ENCODE measurements around the gene C19orf33. TPM values are rescaled to one million over a fixed set of nuclear protein-coding genes. Genes with fewer than 3 reads are reported as not detected.
A peak's percentile ranks its signal among the peaks of the same experiment; 100 is the strongest.

The C19orf33 gene
- total and polyA plus RNA-seq, 5 donors from 2014 or later, result not detected

DNA sequence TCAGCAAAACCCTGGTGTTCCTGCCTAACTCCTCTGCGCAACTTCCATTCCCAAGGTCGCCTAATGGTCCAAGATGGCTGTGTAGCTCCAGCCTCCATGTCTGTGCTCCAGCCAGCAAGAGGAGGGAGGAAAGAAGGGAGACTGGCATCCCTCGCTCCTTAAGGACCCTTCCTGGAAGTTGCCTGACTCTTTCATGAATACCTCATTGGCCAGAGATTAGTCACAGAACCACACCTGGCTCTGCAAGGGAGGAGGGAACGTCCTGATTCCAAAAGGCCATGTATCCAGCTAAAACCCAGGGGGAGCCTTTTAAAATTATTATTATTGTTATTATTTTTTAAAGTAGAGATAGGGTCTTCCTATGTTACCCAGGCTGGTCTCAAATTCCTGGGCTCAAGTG, 20.4 kb downstream of the C19orf33 start:
- DNase-seq (no peak), ATAC-seq (ENCODE audit: low read depth in 2 of 2) (no peak)
- peaks cover 22% of the 10 kb centered on the region for H3K36me3 ChIP-seq (ENCODE audit: control insufficient read depth, insufficient read depth, low read length)
- H3K27ac Mint-ChIP-seq, result no peak overlapping the region
- no peak overlapping the region for H3K4me3 Mint-ChIP-seq
- H3K9me3 Mint-ChIP-seq, result no peaks in the 10 kb centered on the region
- H3K4me3 ChIP-seq (ENCODE audit: low read depth, low read length), result no peak overlapping the region
- H3K4me1 Mint-ChIP-seq, result peaks cover 12 to 29% (median 21%) of the 10 kb centered on the region in 4 donors
- H3K27me3 Mint-ChIP-seq, result no peaks in the 10 kb centered on the region
- no peaks in the 10 kb centered on the region for H3K27me3 ChIP-seq (ENCODE audit: control insufficient read depth, insufficient read depth, low read length)
- H3K36me3 Mint-ChIP-seq, result peaks cover 30% of the 10 kb centered on the region
- peaks cover 24% of the 10 kb centered on the region for H3K4me1 ChIP-seq (ENCODE audit: control insufficient read depth, insufficient read depth, low read length, poor library complexity, severe bottlenecking)
- H3K9me3 ChIP-seq (ENCODE audit: control insufficient read depth in 2 of 2, low read length in 2 of 2), result no peaks in the 10 kb centered on the region
- no peak overlapping the region for H3K27ac ChIP-seq (ENCODE audit: insufficient read depth, low read length, poor library complexity, severe bottlenecking)

DNA sequence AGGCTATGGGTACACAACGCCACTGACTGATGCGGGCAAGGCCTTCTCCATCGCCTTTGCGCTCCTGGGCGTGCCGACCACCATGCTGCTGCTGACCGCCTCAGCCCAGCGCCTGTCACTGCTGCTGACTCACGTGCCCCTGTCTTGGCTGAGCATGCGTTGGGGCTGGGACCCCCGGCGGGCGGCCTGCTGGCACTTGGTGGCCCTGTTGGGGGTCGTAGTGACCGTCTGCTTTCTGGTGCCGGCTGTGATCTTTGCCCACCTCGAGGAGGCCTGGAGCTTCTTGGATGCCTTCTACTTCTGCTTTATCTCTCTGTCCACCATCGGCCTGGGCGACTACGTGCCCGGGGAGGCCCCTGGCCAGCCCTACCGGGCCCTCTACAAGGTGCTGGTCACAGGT, 22.5 kb downstream of the C19orf33 start:
- Histone ChIP-seq H3K9me3 (ENCODE audit: control insufficient read depth in 2 of 2, low read length in 2 of 2) (no peaks in the 10 kb centered on the region), H3K27ac (ENCODE audit: insufficient read depth, low read length, poor library complexity, severe bottlenecking) (no peak overlapping the region), H3K4me3 (ENCODE audit: low read depth, low read length) (no peak overlapping the region), H3K4me1 (ENCODE audit: control insufficient read depth, insufficient read depth, low read length, poor library complexity, severe bottlenecking) (peaks cover 3% of the 10 kb centered on the region), H3K36me3 (ENCODE audit: control insufficient read depth, insufficient read depth, low read length) (peaks cover 22% of the 10 kb centered on the region), H3K27me3 (ENCODE audit: control insufficient read depth, insufficient read depth, low read length) (no peaks in the 10 kb centered on the region)
- no peak for DNase-seq
- no peak overlapping the region for H3K4me3 Mint-ChIP-seq
- H3K27me3 Mint-ChIP-seq, result no peaks in the 10 kb centered on the region
- no peaks in the 10 kb centered on the region for H3K9me3 Mint-ChIP-seq
- H3K27ac Mint-ChIP-seq, result peak overlapping the region in 1 of 3 donors; percentile 63
- H3K36me3 Mint-ChIP-seq, result peaks cover 33% of the 10 kb centered on the region
- H3K4me1 Mint-ChIP-seq, result peaks cover 9 to 13% (median 12%) of the 10 kb centered on the region in 4 donors
- ATAC-seq (ENCODE audit: low read depth in 2 of 2), result no peak

DNA sequence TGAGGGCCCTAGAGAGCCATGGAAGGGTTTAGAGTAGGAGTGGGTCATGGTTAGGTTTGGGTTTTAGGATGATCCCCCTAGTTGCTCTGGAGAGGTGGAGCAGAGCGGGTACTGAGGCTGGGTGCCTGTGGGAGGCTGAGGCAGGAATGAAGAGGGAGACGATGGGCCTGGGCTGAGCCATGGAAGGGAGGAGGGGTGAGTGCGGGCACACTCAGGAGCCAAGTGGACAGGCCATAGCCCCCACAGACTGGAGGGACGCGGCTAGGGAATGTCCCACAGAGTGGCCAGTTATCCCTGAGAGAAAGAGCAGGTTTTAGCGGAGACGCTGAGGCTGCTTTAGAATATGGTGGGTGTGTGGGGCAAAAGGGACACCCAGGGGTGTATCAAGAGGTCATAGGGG, 25.6 kb downstream of the C19orf33 start:
- H3K27ac ChIP-seq (ENCODE audit: insufficient read depth, low read length, poor library complexity, severe bottlenecking), result no peak overlapping the region
- ATAC-seq (ENCODE audit: low read depth in 2 of 2) (no peak), DNase-seq (no peak)
- no peaks in the 10 kb centered on the region for H3K9me3 ChIP-seq (ENCODE audit: control insufficient read depth in 2 of 2, low read length in 2 of 2)
- no peaks in the 10 kb centered on the region for H3K27me3 ChIP-seq (ENCODE audit: control insufficient read depth, insufficient read depth, low read length)
- no peak overlapping the region for H3K4me3 ChIP-seq (ENCODE audit: low read depth, low read length)
- peaks cover 22% of the 10 kb centered on the region for H3K36me3 ChIP-seq (ENCODE audit: control insufficient read depth, insufficient read depth, low read length)
- Mint-ChIP-seq H3K4me3 (no peak overlapping the region), H3K9me3 (no peaks in the 10 kb centered on the region), H3K4me1 (peaks cover 0 to 5% (median 1%) of the 10 kb centered on the region in 4 donors), H3K27ac (peak overlapping the region in 1 of 3 donors; percentile 18), H3K36me3 (peaks cover 28% of the 10 kb centered on the region), H3K27me3 (no peaks in the 10 kb centered on the region)
- H3K4me1 ChIP-seq (ENCODE audit: control insufficient read depth, insufficient read depth, low read length, poor library complexity, severe bottlenecking), result no peaks in the 10 kb centered on the region

DNA sequence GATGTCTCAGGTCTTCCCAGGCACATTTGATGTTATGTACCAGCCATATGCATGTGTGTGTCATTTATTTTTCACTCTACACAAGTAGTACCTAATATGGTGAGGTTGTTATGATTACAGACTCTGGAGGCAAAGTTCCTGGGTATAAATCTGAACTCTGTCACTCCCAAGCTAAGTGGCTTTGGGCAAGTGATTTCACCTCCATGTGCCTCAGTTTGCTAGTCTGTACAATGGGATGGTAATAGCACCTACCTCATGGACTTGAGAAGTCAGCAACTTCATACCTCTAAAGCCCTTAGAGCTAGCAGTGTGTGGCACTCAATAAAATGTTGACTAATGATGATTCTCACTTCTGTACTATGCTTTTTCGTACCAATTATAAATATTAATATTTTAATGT, 27.7 kb downstream of the C19orf33 start:
- Mint-ChIP-seq H3K9me3 (no peaks in the 10 kb centered on the region), H3K27ac (no peak overlapping the region), H3K4me1 (peaks cover 0 to 9% (median 4%) of the 10 kb centered on the region in 4 donors), H3K36me3 (peaks cover 20% of the 10 kb centered on the region), H3K27me3 (no peaks in the 10 kb centered on the region), H3K4me3 (no peak overlapping the region)
- DNase-seq (no peak), ATAC-seq (ENCODE audit: low read depth in 2 of 2) (no peak)
- Histone ChIP-seq H3K27ac (ENCODE audit: insufficient read depth, low read length, poor library complexity, severe bottlenecking) (no peak overlapping the region), H3K36me3 (ENCODE audit: control insufficient read depth, insufficient read depth, low read length) (peaks cover 16% of the 10 kb centered on the region), H3K4me1 (ENCODE audit: control insufficient read depth, insufficient read depth, low read length, poor library complexity, severe bottlenecking) (peaks cover 4% of the 10 kb centered on the region), H3K9me3 (ENCODE audit: control insufficient read depth in 2 of 2, low read length in 2 of 2) (no peaks in the 10 kb centered on the region), H3K4me3 (ENCODE audit: low read depth, low read length) (no peak overlapping the region), H3K27me3 (ENCODE audit: control insufficient read depth, insufficient read depth, low read length) (no peaks in the 10 kb centered on the region)

DNA sequence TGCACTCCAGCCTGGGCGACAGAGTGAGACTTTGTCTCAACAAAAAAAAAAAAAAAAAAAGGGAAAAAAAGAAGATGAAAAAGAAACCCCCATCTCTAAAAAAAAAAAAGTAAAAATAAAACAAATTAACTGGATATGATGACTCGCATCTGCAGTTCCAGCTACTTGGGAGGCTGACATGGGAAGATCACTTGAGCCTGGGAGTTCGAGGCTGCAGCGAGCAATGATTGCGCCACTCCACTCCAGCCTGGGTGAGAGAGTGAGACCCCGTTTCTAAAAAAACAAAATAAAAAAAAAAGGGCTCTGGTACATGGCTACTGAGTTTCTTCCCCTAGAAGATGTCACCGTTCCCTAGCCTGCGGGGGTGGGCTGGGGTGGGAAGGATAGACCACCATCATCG, 29.2 kb downstream of the C19orf33 start:
- no peak for ATAC-seq (ENCODE audit: low read depth in 2 of 2)
- Histone ChIP-seq H3K36me3 (ENCODE audit: control insufficient read depth, insufficient read depth, low read length) (peaks cover 1% of the 10 kb centered on the region), H3K4me3 (ENCODE audit: low read depth, low read length) (no peak overlapping the region), H3K9me3 (ENCODE audit: control insufficient read depth in 2 of 2, low read length in 2 of 2) (no peaks in the 10 kb centered on the region), H3K27ac (ENCODE audit: insufficient read depth, low read length, poor library complexity, severe bottlenecking) (no peak overlapping the region), H3K4me1 (ENCODE audit: control insufficient read depth, insufficient read depth, low read length, poor library complexity, severe bottlenecking) (peaks cover 14% of the 10 kb centered on the region), H3K27me3 (ENCODE audit: control insufficient read depth, insufficient read depth, low read length) (no peaks in the 10 kb centered on the region)
- peaks cover 11% of the 10 kb centered on the region for H3K36me3 Mint-ChIP-seq
- H3K9me3 Mint-ChIP-seq, result no peaks in the 10 kb centered on the region
- H3K27me3 Mint-ChIP-seq, result no peaks in the 10 kb centered on the region
- peaks cover 0 to 17% (median 4%) of the 10 kb centered on the region in 4 donors for H3K4me1 Mint-ChIP-seq
- DNase-seq, result no peak
- no peak overlapping the region for H3K4me3 Mint-ChIP-seq
- no peak overlapping the region for H3K27ac Mint-ChIP-seq

DNA sequence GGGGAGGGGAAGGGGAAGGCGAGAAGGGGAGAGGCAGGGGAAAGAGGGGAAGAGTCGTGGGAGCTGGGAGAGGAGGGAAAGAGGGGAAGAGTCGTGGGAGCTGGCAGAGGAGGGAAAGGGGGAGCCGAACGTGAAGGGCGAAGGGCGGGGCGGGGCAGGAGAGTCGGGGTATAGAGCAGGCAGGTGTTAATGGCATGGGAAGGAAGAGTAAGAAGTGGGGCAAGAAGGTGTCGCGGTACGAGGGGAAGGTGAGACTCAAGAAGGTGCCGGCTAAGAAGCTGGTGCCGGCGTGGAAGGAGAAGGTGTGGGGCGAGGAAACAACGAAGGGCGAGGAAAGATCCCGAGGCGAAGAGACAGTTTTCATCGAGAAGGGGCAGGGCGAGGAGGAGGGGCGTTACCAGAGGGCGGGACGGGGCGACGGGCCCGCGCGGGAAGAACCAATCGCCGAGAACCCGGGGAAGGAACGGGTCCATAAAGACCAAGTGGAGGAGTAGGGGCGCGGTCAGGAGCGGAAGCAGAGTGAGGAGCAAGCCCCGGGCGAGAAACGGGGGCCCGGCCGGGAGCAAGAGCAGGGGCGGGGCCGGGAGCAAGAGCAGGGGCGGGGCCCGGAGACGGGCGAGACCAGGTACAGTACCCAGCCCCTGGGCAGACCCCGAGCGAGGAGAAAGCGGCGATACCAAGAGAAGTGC, 32.0 kb downstream of the C19orf33 start:
- peaks cover 14% of the 10 kb centered on the region for H3K4me1 ChIP-seq (ENCODE audit: control insufficient read depth, insufficient read depth, low read length, poor library complexity, severe bottlenecking)
- DNase-seq (peak; percentile 91 to 97 (median 93)), ATAC-seq (ENCODE audit: low read depth in 2 of 2) (peak; percentile 62 to 69)
- no peaks in the 10 kb centered on the region for H3K27me3 ChIP-seq (ENCODE audit: control insufficient read depth, insufficient read depth, low read length)
- H3K36me3 ChIP-seq (ENCODE audit: control insufficient read depth, insufficient read depth, low read length), result no peaks in the 10 kb centered on the region
- no peaks in the 10 kb centered on the region for H3K36me3 Mint-ChIP-seq
- H3K4me3 Mint-ChIP-seq, result peak overlapping the region; percentile 94 to 98 (median 96)
- H3K27ac ChIP-seq (ENCODE audit: insufficient read depth, low read length, poor library complexity, severe bottlenecking), result peak overlapping the region; percentile 96
- H3K9me3 ChIP-seq (ENCODE audit: control insufficient read depth in 2 of 2, low read length in 2 of 2), result no peaks in the 10 kb centered on the region
- no peaks in the 10 kb centered on the region for H3K9me3 Mint-ChIP-seq
- H3K4me1 Mint-ChIP-seq, result peaks cover 0 to 28% (median 6%) of the 10 kb centered on the region in 4 donors
- peak overlapping the region; percentile 95 to 100 (median 98) for H3K27ac Mint-ChIP-seq
- no peaks in the 10 kb centered on the region for H3K27me3 Mint-ChIP-seq
- H3K4me3 ChIP-seq (ENCODE audit: low read depth, low read length), result peak overlapping the region; percentile 77

DNA sequence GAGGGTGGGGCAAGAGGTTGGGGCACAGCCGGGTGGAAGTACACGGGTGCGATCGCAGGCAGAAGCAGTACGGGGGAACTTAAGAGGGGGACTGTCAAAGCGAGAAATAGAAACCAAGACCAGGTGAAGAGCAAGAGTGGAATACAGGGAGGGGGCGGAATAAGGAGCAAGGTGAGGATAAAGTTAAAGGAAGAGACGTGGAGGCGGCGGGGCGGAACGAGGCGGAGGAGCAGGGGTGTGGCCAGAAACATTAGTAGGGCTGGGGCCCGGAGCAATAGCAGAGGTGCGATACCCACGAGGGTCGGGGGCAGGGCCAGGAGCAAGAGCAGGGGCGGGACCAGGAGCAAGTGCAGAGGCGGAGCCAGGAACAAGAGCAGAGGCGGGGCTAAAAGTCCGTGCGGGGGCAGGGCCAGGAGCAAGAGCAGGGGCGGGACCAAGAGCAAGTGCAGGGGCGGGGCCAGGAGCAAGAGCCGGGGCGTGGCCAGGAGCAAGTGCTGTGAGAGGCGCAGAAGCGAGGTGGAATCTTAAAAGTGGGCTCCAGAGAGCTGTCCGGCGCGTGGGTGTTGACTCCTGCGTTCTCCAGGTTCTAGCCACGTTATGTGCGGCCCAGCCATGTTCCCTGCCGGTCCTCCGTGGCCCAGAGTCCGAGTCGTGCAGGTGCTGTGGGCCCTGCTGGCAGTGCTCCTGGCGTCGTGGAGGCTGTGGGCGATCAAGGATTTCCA, 32.7 kb downstream of the C19orf33 start:
- Histone ChIP-seq H3K9me3 (ENCODE audit: control insufficient read depth in 2 of 2, low read length in 2 of 2) (no peaks in the 10 kb centered on the region), H3K27ac (ENCODE audit: insufficient read depth, low read length, poor library complexity, severe bottlenecking) (peak overlapping the region; percentile 96), H3K4me1 (ENCODE audit: control insufficient read depth, insufficient read depth, low read length, poor library complexity, severe bottlenecking) (peaks cover 14% of the 10 kb centered on the region), H3K4me3 (ENCODE audit: low read depth, low read length) (peak overlapping the region; percentile 77), H3K27me3 (ENCODE audit: control insufficient read depth, insufficient read depth, low read length) (no peaks in the 10 kb centered on the region), H3K36me3 (ENCODE audit: control insufficient read depth, insufficient read depth, low read length) (no peaks in the 10 kb centered on the region)
- Mint-ChIP-seq H3K36me3 (no peaks in the 10 kb centered on the region), H3K9me3 (no peaks in the 10 kb centered on the region), H3K27ac (peak overlapping the region; percentile 93 to 100 (median 98)), H3K4me1 (peaks cover 0 to 28% (median 6%) of the 10 kb centered on the region in 4 donors), H3K27me3 (no peaks in the 10 kb centered on the region), H3K4me3 (peak overlapping the region; percentile 94 to 98 (median 96))
- ATAC-seq (ENCODE audit: low read depth in 2 of 2) (peak; percentile 61 to 66), DNase-seq (peak; percentile 91 to 98 (median 94))
